WTC11 (cell line): ENCODE measurements around the gene WWOX.

Experiments used
- CBFB ChIP-seq: sonication (generic); formaldehyde crosslinking; IDR thresholded peaks from 2 replicates; pipeline ENCODE4 v1.8.1; 2022; ENCODE audit warnings: mild to moderate bottlenecking, low read depth, missing genetic modification reagents
- ELF4 ChIP-seq: sonication (generic); formaldehyde crosslinking; IDR thresholded peaks from 2 replicates; pipeline ENCODE4 v1.8.1; 2022; ENCODE audit warnings: low read depth, mild to moderate bottlenecking, moderate library complexity, missing genetic modification reagents
- ESRRA ChIP-seq: sonication (generic); formaldehyde crosslinking; IDR thresholded peaks from 2 replicates; pipeline ENCODE4 v1.8.1; 2022; ENCODE audit warnings: mild to moderate bottlenecking, missing genetic modification reagents, borderline replicate concordance
- FOXP1 ChIP-seq: sonication (generic); formaldehyde crosslinking; IDR thresholded peaks from 2 replicates; pipeline ENCODE4 v1.8.0; 2022; ENCODE audit warnings: missing genetic modification reagents, mild to moderate bottlenecking, moderate library complexity, borderline replicate concordance
- NFATC4 ChIP-seq: fragments of 250-450 bp; sonication (Bioruptor Pico); IDR thresholded peaks from 2 replicates; pipeline ENCODE4 v1.9.0; 2021; ENCODE audit warnings: mild to moderate bottlenecking
- NR2C2 ChIP-seq: sonication (generic); formaldehyde crosslinking; IDR thresholded peaks from 2 replicates; pipeline ENCODE4 v1.8.0; 2022; ENCODE audit warnings: mild to moderate bottlenecking, missing genetic modification reagents
- SP1 ChIP-seq: sonication (generic); formaldehyde crosslinking; conservative IDR thresholded peaks from 2 replicates; pipeline ENCODE4 v1.8.1; 2022; ENCODE audit warnings: missing genetic modification reagents
- ZNF423 ChIP-seq: fragments of 250-450 bp; sonication (Bioruptor Pico); IDR thresholded peaks from 2 replicates; pipeline ENCODE4 v2.1.2; 2022; ENCODE audit warnings: mild to moderate bottlenecking, moderate library complexity
- TF ChIP-seq, protein P1 (sequence below): fragments of 200-600 bp; IDR thresholded peaks from 2 replicates; pipeline ENCODE4 v1.8.0; 2022; ENCODE audit warnings: antibody characterized with exemption
- TF ChIP-seq, protein P2 (sequence below): sonication (generic); formaldehyde crosslinking; IDR thresholded peaks from 2 replicates; pipeline ENCODE4 v1.8.0; 2022; ENCODE audit warnings: mild to moderate bottlenecking, missing genetic modification reagents
- TF ChIP-seq, protein P3 (sequence below): sonication (generic); formaldehyde crosslinking; IDR thresholded peaks from 2 replicates; pipeline ENCODE4 v1.8.1; 2022; ENCODE audit warnings: low read depth, missing genetic modification reagents, borderline replicate concordance
- TF ChIP-seq, protein P4 (sequence below): sonication (generic); formaldehyde crosslinking; IDR thresholded peaks from 2 replicates; pipeline ENCODE4 v1.8.1; 2022; ENCODE audit warnings: missing genetic modification reagents, borderline replicate concordance
- TF ChIP-seq, protein P5 (sequence below): sonication (generic); formaldehyde crosslinking; IDR thresholded peaks from 2 replicates; pipeline ENCODE4 v1.8.0; 2023; ENCODE audit warnings: missing genetic modification reagents
- TF ChIP-seq, protein P6 (sequence below): sonication (generic); formaldehyde crosslinking; IDR thresholded peaks from 2 replicates; pipeline ENCODE4 v1.8.1; 2023; ENCODE audit warnings: mild to moderate bottlenecking, missing genetic modification reagents, moderate library complexity

DNA sequence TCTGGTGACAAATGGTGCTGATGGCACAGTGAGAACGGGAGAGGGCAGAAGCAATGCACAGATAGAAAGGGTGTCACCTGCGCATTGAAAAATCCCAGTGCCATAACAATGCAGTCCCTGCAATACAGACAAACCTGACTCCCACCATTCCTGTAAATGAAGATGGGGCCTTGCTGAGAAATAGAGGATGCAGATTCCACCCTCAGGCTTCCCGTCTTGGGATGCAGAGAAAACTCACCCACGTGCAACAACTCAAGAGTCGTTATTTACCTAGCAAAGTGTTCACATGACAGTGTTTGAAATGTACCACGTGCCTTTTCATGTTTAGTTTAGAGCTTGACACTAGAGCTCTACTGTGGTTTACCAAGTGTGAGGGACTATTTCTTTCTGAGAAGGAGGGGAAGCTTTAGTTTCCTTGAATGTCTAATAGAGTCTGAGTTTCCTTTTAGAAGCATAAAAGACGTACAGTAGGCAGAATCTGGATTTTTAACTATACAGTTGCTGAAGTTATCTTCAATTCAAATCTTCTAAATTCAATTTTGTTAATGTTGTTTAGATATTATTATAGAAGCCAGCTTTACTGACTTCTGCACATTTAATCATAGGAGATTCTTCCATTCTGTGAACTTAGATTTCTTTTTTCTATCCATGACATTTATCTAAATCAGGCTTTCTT lies 35.6 kb downstream of the WWOX start:
- TF ChIP-seq, protein P1, sequence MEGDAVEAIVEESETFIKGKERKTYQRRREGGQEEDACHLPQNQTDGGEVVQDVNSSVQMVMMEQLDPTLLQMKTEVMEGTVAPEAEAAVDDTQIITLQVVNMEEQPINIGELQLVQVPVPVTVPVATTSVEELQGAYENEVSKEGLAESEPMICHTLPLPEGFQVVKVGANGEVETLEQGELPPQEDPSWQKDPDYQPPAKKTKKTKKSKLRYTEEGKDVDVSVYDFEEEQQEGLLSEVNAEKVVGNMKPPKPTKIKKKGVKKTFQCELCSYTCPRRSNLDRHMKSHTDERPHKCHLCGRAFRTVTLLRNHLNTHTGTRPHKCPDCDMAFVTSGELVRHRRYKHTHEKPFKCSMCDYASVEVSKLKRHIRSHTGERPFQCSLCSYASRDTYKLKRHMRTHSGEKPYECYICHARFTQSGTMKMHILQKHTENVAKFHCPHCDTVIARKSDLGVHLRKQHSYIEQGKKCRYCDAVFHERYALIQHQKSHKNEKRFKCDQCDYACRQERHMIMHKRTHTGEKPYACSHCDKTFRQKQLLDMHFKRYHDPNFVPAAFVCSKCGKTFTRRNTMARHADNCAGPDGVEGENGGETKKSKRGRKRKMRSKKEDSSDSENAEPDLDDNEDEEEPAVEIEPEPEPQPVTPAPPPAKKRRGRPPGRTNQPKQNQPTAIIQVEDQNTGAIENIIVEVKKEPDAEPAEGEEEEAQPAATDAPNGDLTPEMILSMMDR, result no peak
- TF ChIP-seq CBFB (CRISPR knock-in tag) (no peak), NR2C2 (CRISPR knock-in tag) (no peak), ZNF423 (CRISPR knock-in tag) (no peak), ELF4 (CRISPR knock-in tag) (no peak), ESRRA (CRISPR knock-in tag) (no peak), FOXP1 (CRISPR knock-in tag) (no peak), NFATC4 (CRISPR knock-in tag) (no peak), SP1 (CRISPR knock-in tag) (no peak)
- TF ChIP-seq, protein P2, sequence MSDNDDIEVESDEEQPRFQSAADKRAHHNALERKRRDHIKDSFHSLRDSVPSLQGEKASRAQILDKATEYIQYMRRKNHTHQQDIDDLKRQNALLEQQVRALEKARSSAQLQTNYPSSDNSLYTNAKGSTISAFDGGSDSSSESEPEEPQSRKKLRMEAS (CRISPR knock-in tag), result no peak
- TF ChIP-seq, protein P3, sequence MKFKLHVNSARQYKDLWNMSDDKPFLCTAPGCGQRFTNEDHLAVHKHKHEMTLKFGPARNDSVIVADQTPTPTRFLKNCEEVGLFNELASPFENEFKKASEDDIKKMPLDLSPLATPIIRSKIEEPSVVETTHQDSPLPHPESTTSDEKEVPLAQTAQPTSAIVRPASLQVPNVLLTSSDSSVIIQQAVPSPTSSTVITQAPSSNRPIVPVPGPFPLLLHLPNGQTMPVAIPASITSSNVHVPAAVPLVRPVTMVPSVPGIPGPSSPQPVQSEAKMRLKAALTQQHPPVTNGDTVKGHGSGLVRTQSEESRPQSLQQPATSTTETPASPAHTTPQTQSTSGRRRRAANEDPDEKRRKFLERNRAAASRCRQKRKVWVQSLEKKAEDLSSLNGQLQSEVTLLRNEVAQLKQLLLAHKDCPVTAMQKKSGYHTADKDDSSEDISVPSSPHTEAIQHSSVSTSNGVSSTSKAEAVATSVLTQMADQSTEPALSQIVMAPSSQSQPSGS (CRISPR knock-in tag), result no peak
- TF ChIP-seq, protein P4, sequence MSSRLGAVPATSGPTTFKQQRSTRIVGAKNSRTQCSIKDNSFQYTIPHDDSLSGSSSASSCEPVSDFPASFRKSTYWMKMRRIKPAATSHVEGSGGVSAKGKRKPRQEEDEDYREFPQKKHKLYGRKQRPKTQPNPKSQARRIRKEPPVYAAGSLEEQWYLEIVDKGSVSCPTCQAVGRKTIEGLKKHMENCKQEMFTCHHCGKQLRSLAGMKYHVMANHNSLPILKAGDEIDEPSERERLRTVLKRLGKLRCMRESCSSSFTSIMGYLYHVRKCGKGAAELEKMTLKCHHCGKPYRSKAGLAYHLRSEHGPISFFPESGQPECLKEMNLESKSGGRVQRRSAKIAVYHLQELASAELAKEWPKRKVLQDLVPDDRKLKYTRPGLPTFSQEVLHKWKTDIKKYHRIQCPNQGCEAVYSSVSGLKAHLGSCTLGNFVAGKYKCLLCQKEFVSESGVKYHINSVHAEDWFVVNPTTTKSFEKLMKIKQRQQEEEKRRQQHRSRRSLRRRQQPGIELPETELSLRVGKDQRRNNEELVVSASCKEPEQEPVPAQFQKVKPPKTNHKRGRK (CRISPR knock-in tag), result no peak
- TF ChIP-seq, protein P5, sequence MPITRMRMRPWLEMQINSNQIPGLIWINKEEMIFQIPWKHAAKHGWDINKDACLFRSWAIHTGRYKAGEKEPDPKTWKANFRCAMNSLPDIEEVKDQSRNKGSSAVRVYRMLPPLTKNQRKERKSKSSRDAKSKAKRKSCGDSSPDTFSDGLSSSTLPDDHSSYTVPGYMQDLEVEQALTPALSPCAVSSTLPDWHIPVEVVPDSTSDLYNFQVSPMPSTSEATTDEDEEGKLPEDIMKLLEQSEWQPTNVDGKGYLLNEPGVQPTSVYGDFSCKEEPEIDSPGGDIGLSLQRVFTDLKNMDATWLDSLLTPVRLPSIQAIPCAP (CRISPR knock-in tag), result no peak
- TF ChIP-seq, protein P6, sequence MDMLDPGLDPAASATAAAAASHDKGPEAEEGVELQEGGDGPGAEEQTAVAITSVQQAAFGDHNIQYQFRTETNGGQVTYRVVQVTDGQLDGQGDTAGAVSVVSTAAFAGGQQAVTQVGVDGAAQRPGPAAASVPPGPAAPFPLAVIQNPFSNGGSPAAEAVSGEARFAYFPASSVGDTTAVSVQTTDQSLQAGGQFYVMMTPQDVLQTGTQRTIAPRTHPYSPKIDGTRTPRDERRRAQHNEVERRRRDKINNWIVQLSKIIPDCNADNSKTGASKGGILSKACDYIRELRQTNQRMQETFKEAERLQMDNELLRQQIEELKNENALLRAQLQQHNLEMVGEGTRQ (CRISPR knock-in tag), result no peak
